Endothelial cell of umbilical vein (primary cell): ENCODE measurements around the gene TSNAX. TPM values are rescaled to one million over a fixed set of nuclear protein-coding genes. Genes with fewer than 3 reads are reported as not detected.
A peak's percentile ranks its signal among the peaks of the same experiment; 100 is the strongest.

Source experiments
- BruUV-seq: library from RNA; stranded (reverse); fragments of 400-500 nt; replicated peaks from 2 replicates; lab custom pipeline; 2021; lab: Mats Ljungman, UMichigan
- CTCF ChIA-PET: fragments of 300-600, 350-600 bp; sonication (Branson Sonifier 250); formaldehyde crosslinking; loops from one replicate; lab custom pipeline; 2021; ENCODE audit warnings: antibody characterized with exemption, inconsistent platforms; lab: Charles Lee
- POLR2A ChIA-PET: fragments of 300-600, 350-600 bp; sonication (Branson Sonifier 250); formaldehyde crosslinking; loops from one replicate; lab custom pipeline; 2021; ENCODE audit warnings: antibody characterized with exemption, inconsistent platforms; lab: Charles Lee
- DNase-seq: peaks from one replicate; pipeline ENCODE4 v3.0.0-alpha.2; 2011; ENCODE audit warnings: low read depth, low spot score
- FAIRE-seq: peaks from 2 replicates; lab custom pipeline; 2011; peaks lifted over from hg19 to GRCh38; lab: Jason Lieb, UNC
- H2AFZ ChIP-seq: 2 replicates; pipeline ENCODE4 v1.6.0; 2012; ENCODE audit warnings: low read depth, low read length, control low read depth, inconsistent platforms
- H3K27ac ChIP-seq: 2 replicates; pipeline ENCODE4 v1.5.1; 2011; ENCODE audit warnings: low read depth, mild to moderate bottlenecking, control low read depth, low read length, moderate library complexity; ENCODE audit not compliant: insufficient read depth
- H3K27me3 ChIP-seq, 2 experiments: 2 replicates each; pipeline versions ENCODE4 v1.6.0 to v1.6.1; 2011; ENCODE audit warnings: low read length in 2 of 2, mixed read lengths in 1 of 2; ENCODE audit not compliant: control insufficient read depth in 2 of 2, insufficient read depth in 2 of 2
- H3K36me3 ChIP-seq, 2 experiments: 2 replicates in 1 of 2; 3 replicates in 1 of 2; pipeline ENCODE4 v1.5.1; 2011; ENCODE audit warnings: low read length in 2 of 2, mild to moderate bottlenecking in 1 of 2, moderate library complexity in 1 of 2; ENCODE audit not compliant: control insufficient read depth in 2 of 2, insufficient read depth in 2 of 2; ENCODE audit errors: extremely low read depth in 1 of 2
- H3K4me1 ChIP-seq: 3 replicates; pipeline ENCODE4 v1.5.1; 2011; ENCODE audit warnings: mild to moderate bottlenecking, low read length; ENCODE audit not compliant: control insufficient read depth, insufficient read depth; ENCODE audit errors: extremely low read depth
- H3K4me2 ChIP-seq: 2 replicates; pipeline ENCODE4 v1.6.1; 2011; ENCODE audit warnings: low read length, control low read depth, mixed read lengths; ENCODE audit not compliant: insufficient read depth
- H3K4me3 ChIP-seq, 3 experiments: fragments of 200-600 bp in 1 of 3; sonication (generic), shearing (Covaris generic) in 1 of 3; replicated peaks in 1 of 3; 2 replicates each; pipeline ENCODE4 v1.5.1; 2011 to 2016; ENCODE audit warnings: control low read depth in 3 of 3, low read length in 3 of 3, mild to moderate bottlenecking in 2 of 3, inconsistent platforms in 1 of 3, low read depth in 1 of 3, moderate library complexity in 1 of 3; ENCODE audit not compliant: insufficient read depth in 1 of 3
- H3K79me2 ChIP-seq: 2 replicates; pipeline ENCODE4 v1.6.0; 2012; ENCODE audit warnings: low read length, inconsistent platforms; ENCODE audit not compliant: control insufficient read depth, insufficient read depth
- H3K9ac ChIP-seq: replicated peaks from 2 replicates; pipeline ENCODE3; 2011; ENCODE audit warnings: low read length, control low read depth; ENCODE audit not compliant: insufficient read depth; ENCODE audit errors: extremely low read depth
- H3K9me1 ChIP-seq: replicated peaks from 3 replicates; pipeline ENCODE4 v1.6.0; 2011; ENCODE audit warnings: mild to moderate bottlenecking, low read length; ENCODE audit not compliant: control insufficient read depth, insufficient read depth; ENCODE audit errors: extremely low read depth
- H3K9me3 ChIP-seq: replicated peaks from 2 replicates; pipeline ENCODE4 v1.5.1; 2012; ENCODE audit warnings: low read length, inconsistent platforms; ENCODE audit not compliant: control insufficient read depth, insufficient read depth
- H4K20me1 ChIP-seq: replicated peaks from 2 replicates; pipeline ENCODE3; 2011; ENCODE audit warnings: mild to moderate bottlenecking, low read length; ENCODE audit not compliant: control insufficient read depth, insufficient read depth; ENCODE audit errors: extremely low read depth
- JUN ChIP-seq: IDR thresholded peaks from 2 replicates; pipeline ENCODE4 v1.6.1; 2011; ENCODE audit warnings: borderline replicate concordance, low read depth; ENCODE audit not compliant: insufficient read length, insufficient read depth
- MYC ChIP-seq: IDR thresholded peaks from one replicate; pipeline ENCODE4 v1.6.1; 2011; ENCODE audit warnings: mild to moderate bottlenecking, low read depth, low read length
- dilution Hi-C: fragments of 300-500 bp; cut with MboI; formaldehyde crosslinking; loops from one replicate; pipeline ENCODE4 v1.15.0; 2019; ENCODE audit warnings: low sequenced_read_pairs; ENCODE audit not compliant: extremely low pct_ligation_motif_present
- intact Hi-C: fragments of 100-400 bp; cut with micrococcal nuclease; formaldehyde crosslinking; loops from one replicate; pipeline ENCODE4 v1.10.0; 2022
- polyA plus RNA-seq, 4 experiments: library from polyadenylated mRNA; depleted of rRNA in 3 of 4; stranded (reverse) in 3 of 4; unstranded in 1 of 4; fragments of >200 nt; gene quantifications; 2 replicates each; pipeline versions ENCODE4 v1.2.1 to v1.2.3, GENCODE V29; 2011 to 2012; ENCODE audit warnings: missing spikeins in 1 of 4
- total RNA-seq: library from RNA; stranded (reverse); gene quantifications from 2 replicates; pipeline ENCODE4 v1.2.3, GENCODE V29; 2021
- TF ChIP-seq, protein P1 (sequence below), 2 donors: IDR thresholded peaks; 1 replicate in 1 of 2; 2 replicates in 1 of 2; pipeline ENCODE4 v1.5.1; 2011; ENCODE audit warnings: low read length in 2 of 2, mild to moderate bottlenecking in 2 of 2, moderate library complexity in 2 of 2, control low read depth in 1 of 2, inconsistent platforms in 1 of 2, low read depth in 1 of 2; ENCODE audit not compliant: insufficient read depth in 1 of 2; ENCODE audit errors: extremely low read depth in 1 of 2

TSNAX gene
- total and polyA plus RNA-seq, 2 donors (not counting 3 experiments of a cell fraction or from before 2014, with no cell fraction given), result 6.3 to 26.3 TPM

DNA sequence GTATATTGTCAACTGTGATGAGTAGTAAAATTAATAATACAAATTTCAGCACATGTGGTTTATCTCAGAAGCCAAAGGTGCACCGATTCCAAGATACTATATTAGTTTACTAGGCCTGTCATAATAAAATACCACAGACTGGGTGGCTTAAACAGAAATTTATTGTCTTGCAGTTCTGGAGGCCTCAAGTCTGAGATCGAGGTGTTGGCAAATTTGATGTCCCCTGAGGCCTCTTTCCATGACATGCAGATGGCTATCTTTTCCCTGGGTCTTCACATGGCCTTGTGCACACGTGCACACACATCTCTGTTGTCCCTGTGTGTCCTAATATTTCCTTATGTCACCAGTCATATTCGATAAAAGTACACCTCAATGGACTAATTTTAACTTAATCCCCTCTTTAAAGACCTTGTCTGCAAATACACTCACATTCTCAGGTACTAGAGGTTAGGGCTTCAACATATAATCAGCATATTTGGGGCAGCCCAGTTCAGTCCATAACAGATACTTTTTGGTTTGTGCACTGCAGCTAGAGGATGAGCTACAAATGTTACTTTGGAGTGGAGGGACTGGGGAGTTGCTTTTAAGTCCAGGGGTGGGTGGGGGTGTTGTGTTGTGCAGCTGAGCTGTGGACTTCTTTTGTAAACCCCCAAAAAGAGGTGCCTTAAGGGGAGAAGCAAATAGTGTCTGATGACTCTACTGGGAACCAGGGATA, 21.4 kb downstream of the TSNAX start:
- no peaks in the 10 kb centered on the region for H3K79me2 ChIP-seq

DNA sequence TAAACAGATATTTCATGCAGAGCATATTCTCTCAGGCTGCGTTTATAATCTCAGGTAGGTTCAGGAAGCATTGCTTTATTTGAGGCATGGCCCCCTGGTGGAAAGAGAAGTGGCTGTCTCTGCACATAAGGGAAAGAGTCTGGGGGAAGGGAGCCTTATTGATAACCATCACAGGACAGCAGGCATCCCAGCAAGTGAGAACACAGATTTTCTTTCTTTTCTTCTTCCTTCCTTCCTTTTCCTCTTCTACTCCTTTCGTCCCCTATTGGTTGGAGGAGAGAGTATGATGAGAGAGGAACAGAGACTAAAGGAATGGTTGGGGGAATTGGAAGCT, 21.9 kb downstream of the TSNAX start:
- intact Hi-C loops (loop anchor here (1.0 kb wide), 1 partner anchor 192 kb away; no protein-coding TSS in a partner anchor), dilution Hi-C loops (no loop called here)
- no peak for TF ChIP-seq MYC
- TF ChIP-seq, protein P1, sequence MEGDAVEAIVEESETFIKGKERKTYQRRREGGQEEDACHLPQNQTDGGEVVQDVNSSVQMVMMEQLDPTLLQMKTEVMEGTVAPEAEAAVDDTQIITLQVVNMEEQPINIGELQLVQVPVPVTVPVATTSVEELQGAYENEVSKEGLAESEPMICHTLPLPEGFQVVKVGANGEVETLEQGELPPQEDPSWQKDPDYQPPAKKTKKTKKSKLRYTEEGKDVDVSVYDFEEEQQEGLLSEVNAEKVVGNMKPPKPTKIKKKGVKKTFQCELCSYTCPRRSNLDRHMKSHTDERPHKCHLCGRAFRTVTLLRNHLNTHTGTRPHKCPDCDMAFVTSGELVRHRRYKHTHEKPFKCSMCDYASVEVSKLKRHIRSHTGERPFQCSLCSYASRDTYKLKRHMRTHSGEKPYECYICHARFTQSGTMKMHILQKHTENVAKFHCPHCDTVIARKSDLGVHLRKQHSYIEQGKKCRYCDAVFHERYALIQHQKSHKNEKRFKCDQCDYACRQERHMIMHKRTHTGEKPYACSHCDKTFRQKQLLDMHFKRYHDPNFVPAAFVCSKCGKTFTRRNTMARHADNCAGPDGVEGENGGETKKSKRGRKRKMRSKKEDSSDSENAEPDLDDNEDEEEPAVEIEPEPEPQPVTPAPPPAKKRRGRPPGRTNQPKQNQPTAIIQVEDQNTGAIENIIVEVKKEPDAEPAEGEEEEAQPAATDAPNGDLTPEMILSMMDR (IDR thresholded peaks at IDR 0.05; ENCODE audit: extremely low read depth in 1 of 2, insufficient read depth in 1 of 2, low read depth in 1 of 2, low read length in 2 of 2), result peak; percentile 37 to 53
- no peak overlapping the region for H3K9ac ChIP-seq
- H3K36me3 ChIP-seq, result no peaks in the 10 kb centered on the region
- H3K9me3 ChIP-seq, result no peaks in the 10 kb centered on the region
- no peaks in the 10 kb centered on the region for H3K9me1 ChIP-seq
- H2AFZ ChIP-seq, result no peak overlapping the region
- no TSS peak for BruUV-seq
- H3K4me3 ChIP-seq, result no peak overlapping the region
- no peak overlapping the region for H3K4me2 ChIP-seq
- H3K27me3 ChIP-seq, result no peaks in the 10 kb centered on the region
- no peaks in the 10 kb centered on the region for H4K20me1 ChIP-seq
- H3K79me2 ChIP-seq, result no peaks in the 10 kb centered on the region
- DNase-seq, result no peak
- H3K4me1 ChIP-seq, result peaks cover 4% of the 10 kb centered on the region
- FAIRE-seq, result no peak
- ChIA-PET POLR2A (no interaction called here), CTCF (interaction anchor here (0.9 kb wide), 1 partner anchor 11 kb away, joined by 4 read pairs; no protein-coding TSS in a partner anchor)
- no peak overlapping the region for H3K27ac ChIP-seq

More for the DNA sequence above, 21.4 kb downstream of the TSNAX start:
- TF ChIP-seq JUN, result no peak
- TF ChIP-seq MYC, result no peak
- no TSS peak for BruUV-seq
- intact Hi-C loops, result loop anchor here (1.0 kb wide), 1 partner anchor 192 kb away; no protein-coding TSS in a partner anchor
- no peaks in the 10 kb centered on the region for H3K9me1 ChIP-seq
- H3K9ac ChIP-seq, result no peak overlapping the region
- POLR2A ChIA-PET, result no interaction called here
- CTCF ChIA-PET, result no interaction called here
- dilution Hi-C loops, result no loop called here
- no peak overlapping the region for H3K4me3 ChIP-seq
- H3K36me3 ChIP-seq, result no peaks in the 10 kb centered on the region
- no peak overlapping the region for H2AFZ ChIP-seq
- DNase-seq (no peak), FAIRE-seq (no peak)
- no peaks in the 10 kb centered on the region for H4K20me1 ChIP-seq
- H3K4me1 ChIP-seq, result peaks cover 10% of the 10 kb centered on the region
- H3K27me3 ChIP-seq, result no peaks in the 10 kb centered on the region
- H3K4me2 ChIP-seq, result no peak overlapping the region
- H3K9me3 ChIP-seq, result no peaks in the 10 kb centered on the region
- no peak overlapping the region for H3K27ac ChIP-seq
